ENCODE results near the gene PLSCR4. TPM values are rescaled to one million over a fixed set of nuclear protein-coding genes. Genes with fewer than 3 reads are reported as not detected.

Gene PLSCR4
- total RNA-seq, 2 experiments from 2014 or later, result not detected

GRCh38 chr3:146184241-146185015 lies 66.5 kb downstream of the PLSCR4 start:
- ATAC-seq, result no peak
- no peak for TF ChIP-seq CTCF (IDR thresholded peaks at IDR 0.05)
- CTCF ChIA-PET, result interaction anchor here (1.2 kb wide), 1 partner anchor 80 kb away, joined by 3 read pairs; no protein-coding TSS in a partner anchor
- Mint-ChIP-seq H3K27ac (no peak overlapping the region), H3K27me3 (peaks cover 3% of the 10 kb centered on the region), H3K4me1 (ENCODE audit: low read depth) (no peaks in the 10 kb centered on the region), H3K9me3 (no peaks in the 10 kb centered on the region), H3K36me3 (ENCODE audit: low read depth) (no peaks in the 10 kb centered on the region), H3K4me3 (no peak overlapping the region)
- DNase-seq, result no peak
- POLR2A ChIA-PET, result no interaction called here
- intact Hi-C loops (cut with micrococcal nuclease), result loop anchor here (10.0 kb wide), 1 partner anchor 120 kb away; no protein-coding TSS in a partner anchor

- Mint-ChIP-seq H3K4me3 (no peak overlapping the region), H3K27ac (no peak overlapping the region), H3K27me3 (peaks cover 1% of the 10 kb centered on the region), H3K9me3 (no peaks in the 10 kb centered on the region), H3K36me3 (ENCODE audit: low read depth) (no peaks in the 10 kb centered on the region), H3K4me1 (ENCODE audit: low read depth) (no peaks in the 10 kb centered on the region)
- CTCF ChIA-PET, result no interaction called here
- DNase-seq (no peak), ATAC-seq (no peak)
- no peak for TF ChIP-seq CTCF (IDR thresholded peaks at IDR 0.05)
- POLR2A ChIA-PET, result no interaction called here
- intact Hi-C loops (cut with micrococcal nuclease), result loop anchor here (10.0 kb wide), 1 partner anchor 116 kb away; no protein-coding TSS in a partner anchor
Observed at GRCh38 chr3:146181216-146181615, 69.7 kb downstream of the PLSCR4 start.

- ChIA-PET POLR2A (no interaction called here), CTCF (no interaction called here)
- Mint-ChIP-seq H3K27ac (no peak overlapping the region), H3K27me3 (peaks cover 1% of the 10 kb centered on the region), H3K9me3 (no peaks in the 10 kb centered on the region), H3K4me3 (no peak overlapping the region), H3K4me1 (ENCODE audit: low read depth) (no peaks in the 10 kb centered on the region), H3K36me3 (ENCODE audit: low read depth) (no peaks in the 10 kb centered on the region)
- no peak for TF ChIP-seq CTCF (IDR thresholded peaks at IDR 0.05)
- intact Hi-C loops (cut with micrococcal nuclease), result loop anchor here (10.0 kb wide), 1 partner anchor 116 kb away; no protein-coding TSS in a partner anchor
- no peak for DNase-seq
- no peak for ATAC-seq
Observed at GRCh38 chr3:146180376-146180775, 70.5 kb downstream of the PLSCR4 start.

GRCh38 chr3:146178006-146178689 lies 72.8 kb downstream of the PLSCR4 start:
- intact Hi-C loops (cut with micrococcal nuclease), result no loop called here
- no peak for TF ChIP-seq CTCF (IDR thresholded peaks at IDR 0.05)
- POLR2A ChIA-PET, result no interaction called here
- CTCF ChIA-PET, result no interaction called here
- no peaks in the 10 kb centered on the region for H3K4me1 Mint-ChIP-seq (ENCODE audit: low read depth)
- no peak overlapping the region for H3K27ac Mint-ChIP-seq
- H3K4me3 Mint-ChIP-seq, result no peak overlapping the region
- peaks cover 3% of the 10 kb centered on the region for H3K27me3 Mint-ChIP-seq
- H3K9me3 Mint-ChIP-seq, result no peaks in the 10 kb centered on the region
- DNase-seq (no peak), ATAC-seq (no peak)
- H3K36me3 Mint-ChIP-seq (ENCODE audit: low read depth), result no peaks in the 10 kb centered on the region

- intact Hi-C loops (cut with micrococcal nuclease), result no loop called here
- ATAC-seq, result no peak
- ChIA-PET CTCF (interaction anchor here (1.0 kb wide), 1 partner anchor 12 kb away, joined by 3 read pairs; no protein-coding TSS in a partner anchor), POLR2A (no interaction called here)
- no peaks in the 10 kb centered on the region for H3K36me3 Mint-ChIP-seq (ENCODE audit: low read depth)
- H3K9me3 Mint-ChIP-seq, result no peaks in the 10 kb centered on the region
- no peaks in the 10 kb centered on the region for H3K4me1 Mint-ChIP-seq (ENCODE audit: low read depth)
- H3K27ac Mint-ChIP-seq, result no peak overlapping the region
- H3K4me3 Mint-ChIP-seq, result no peak overlapping the region
- no peak for DNase-seq
- peaks cover 4% of the 10 kb centered on the region for H3K27me3 Mint-ChIP-seq
- TF ChIP-seq CTCF (IDR thresholded peaks at IDR 0.05), result no peak
Observed at GRCh38 chr3:146177519-146177918, 73.4 kb downstream of the PLSCR4 start.
